PC-3 (cell line): ENCODE data around the gene CLDN16. TPM values are rescaled to one million over a fixed set of nuclear protein-coding genes. Genes with fewer than 3 reads are reported as not detected.
A peak's percentile ranks its signal among the peaks of the same experiment; 100 is the strongest.

ENCODE experiments used
- ATAC-seq: fragments of 200-7000 bp; cut with Tn5 transposase; 2 replicates; pipeline ENCODE4 v1.9.1; 2020; ENCODE audit warnings: mild to moderate bottlenecking, moderate library complexity
- BruUV-seq: library from RNA; stranded (reverse); fragments of 400-500 nt; replicated peaks from 2 replicates; lab custom pipeline; 2021; lab: Mats Ljungman, UMichigan
- CTCF ChIA-PET: fragments of 300-600 bp; sonication (Branson Sonifier 250); formaldehyde crosslinking; loops from one replicate; lab custom pipeline; 2022; ENCODE audit warnings: antibody characterized with exemption; lab: Charles Lee
- POLR2A ChIA-PET: fragments of 300-600 bp; sonication (Branson Sonifier 250); formaldehyde crosslinking; loops from one replicate; lab custom pipeline; 2022; ENCODE audit warnings: antibody characterized with exemption; ENCODE audit not compliant: unreplicated experiment; lab: Charles Lee
- DNase-seq: peaks from one replicate; pipeline ENCODE4 v3.0.0-alpha.2; 2015
- H2AFZ ChIP-seq: fragments of 300-600 bp; sonication (generic); 2 replicates; pipeline ENCODE4 v1.6.0; 2016; ENCODE audit warnings: antibody characterized with exemption, low read length
- H3F3A ChIP-seq: fragments of 300-600 bp; sonication (generic); one replicate; pipeline ENCODE4 v1.6.0; 2017; ENCODE audit warnings: antibody characterized with exemption, low read length, control low read depth, mild to moderate bottlenecking; ENCODE audit not compliant: unreplicated experiment
- H3K27ac ChIP-seq: fragments of 300-600 bp; sonication (generic); 2 replicates; pipeline ENCODE4 v1.5.1; 2016; ENCODE audit warnings: mild to moderate bottlenecking, low read length
- H3K27me3 ChIP-seq: fragments of 300-600 bp; sonication (generic); 2 replicates; pipeline ENCODE4 v1.6.1; 2016; ENCODE audit warnings: low read length, mixed read lengths
- H3K36me3 ChIP-seq: fragments of 300-600 bp; sonication (generic); 2 replicates; pipeline ENCODE4 v1.6.1; 2016; ENCODE audit warnings: low read depth, mixed run types, low read length, mixed read lengths
- H3K4me1 ChIP-seq: fragments of 300-600 bp; sonication (generic); 2 replicates; pipeline ENCODE4 v1.5.1; 2016; ENCODE audit warnings: low read length; ENCODE audit not compliant: insufficient read depth
- H3K4me2 ChIP-seq: fragments of 300-600 bp; sonication (generic); 2 replicates; pipeline ENCODE4 v1.6.0; 2016; ENCODE audit warnings: low read length
- H3K4me3 ChIP-seq: fragments of 300-600 bp; sonication (generic); 2 replicates; pipeline ENCODE4 v1.5.1; 2016; ENCODE audit warnings: mild to moderate bottlenecking, low read length, mixed read lengths
- H3K79me2 ChIP-seq: fragments of 300-600 bp; sonication (generic); 2 replicates; pipeline ENCODE4 v1.6.1; 2017; ENCODE audit warnings: low read length, mixed read lengths
- H3K9ac ChIP-seq: fragments of 300-600 bp; sonication (generic); 2 replicates; pipeline ENCODE4 v1.6.0; 2016; ENCODE audit warnings: mild to moderate bottlenecking, low read length
- H3K9me2 ChIP-seq: fragments of 300-600 bp; sonication (generic); replicated peaks from 2 replicates; pipeline ENCODE4 v1.6.1; 2016; ENCODE audit warnings: mixed run types, low read length, mixed read lengths
- H3K9me3 ChIP-seq: fragments of 300-600 bp; sonication (generic); 2 replicates; pipeline ENCODE4 v1.6.1; 2016; ENCODE audit warnings: low read length, mixed read lengths
- H4K20me1 ChIP-seq: fragments of 300-600 bp; sonication (generic); 2 replicates; pipeline ENCODE4 v1.6.1; 2016; ENCODE audit warnings: low read length, mixed read lengths
- EZH2 ChIP-seq: fragments of 300-600 bp; sonication (generic); IDR thresholded peaks from one replicate; pipeline ENCODE4 v1.6.1; 2017; ENCODE audit warnings: antibody characterized with exemption, mild to moderate bottlenecking, low read length; ENCODE audit not compliant: unreplicated experiment
- EZH2phosphoT487 ChIP-seq: fragments of 300-600 bp; sonication (generic); IDR thresholded peaks from 2 replicates; pipeline ENCODE4 v1.6.1; 2018; ENCODE audit warnings: mild to moderate bottlenecking, antibody characterized with exemption, low read length, borderline replicate concordance
- intact Hi-C: fragments of 100-400 bp; cut with micrococcal nuclease; formaldehyde crosslinking; loops from 2 replicates; pipeline ENCODE4 v1.9.0; 2023
- total RNA-seq: library from RNA; depleted of rRNA; stranded (reverse); fragments of >200 nt; gene quantifications from 2 replicates; pipeline ENCODE4 v1.2.3, GENCODE V29; 2014
- TF ChIP-seq, protein P1 (sequence below): fragments of 300-600 bp; sonication (generic); conservative IDR thresholded peaks from 2 replicates; pipeline ENCODE4 v1.5.1; 2017; ENCODE audit warnings: antibody characterized with exemption, low read depth, mild to moderate bottlenecking, low read length

Gene CLDN16
- total RNA-seq, 1 experiment from 2014 or later: not detected

DNA sequence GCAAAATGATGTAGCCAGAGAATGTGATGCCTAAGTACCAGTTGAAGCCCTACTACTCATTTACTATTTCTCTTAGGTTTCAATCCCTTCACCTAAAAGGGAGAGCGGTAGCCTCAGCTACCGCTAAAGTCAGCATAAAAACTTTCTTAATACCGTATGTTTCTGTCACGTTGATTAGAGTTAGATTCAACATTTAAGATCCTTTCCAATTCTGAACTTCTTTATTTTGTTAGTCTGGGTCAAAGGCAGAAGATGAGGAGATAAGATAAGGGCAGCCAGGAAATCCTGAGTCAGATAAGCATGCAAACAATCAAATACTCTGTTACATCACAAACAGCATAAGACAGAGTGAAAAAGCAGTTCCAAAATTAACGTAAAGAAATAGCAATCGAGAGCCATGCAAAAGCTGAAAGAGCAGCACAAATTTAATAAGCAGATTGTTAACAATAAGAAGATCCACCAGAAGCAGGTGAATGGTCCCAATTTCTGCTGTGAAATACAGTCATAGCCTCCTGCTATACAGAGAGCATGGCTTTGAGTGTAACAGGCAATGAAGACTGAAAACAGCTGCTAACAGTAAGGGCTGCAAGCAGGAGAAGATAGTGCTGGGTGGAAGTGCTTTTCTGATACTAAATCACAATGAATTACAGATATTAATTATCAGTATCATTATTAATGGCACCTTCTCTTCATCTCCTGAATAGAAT, 58.8 kb downstream of the CLDN16 start:
- Histone ChIP-seq H3K79me2 (no peaks in the 10 kb centered on the region), H3K27ac (no peak overlapping the region), H3K4me2 (0 out of 2 replicates have a peak overlapping the region, but pooled peaks have one; percentile 9), H4K20me1 (no peaks in the 10 kb centered on the region), H3K27me3 (no peaks in the 10 kb centered on the region), H3K36me3 (no peaks in the 10 kb centered on the region), H3K9ac (no peak overlapping the region), H2AFZ (no peak overlapping the region), H3K4me1 (peaks cover 14% of the 10 kb centered on the region; the same call in 1 of the 2 replicates), H3K9me2 (no peaks in the 10 kb centered on the region), H3K4me3 (no peak overlapping the region), H3F3A (no peaks in the 10 kb centered on the region), H3K9me3 (no peaks in the 10 kb centered on the region)
- POLR2A ChIA-PET: no interaction called here
- CTCF ChIA-PET: no interaction called here
- intact Hi-C loops: loop anchor here (5.0 kb wide), 1 partner anchor 66 kb away; the partner anchor contains the start of gene IL1RAP
- DNase-seq: no peak
- no peak for TF ChIP-seq EZH2
- TF ChIP-seq, protein P1, sequence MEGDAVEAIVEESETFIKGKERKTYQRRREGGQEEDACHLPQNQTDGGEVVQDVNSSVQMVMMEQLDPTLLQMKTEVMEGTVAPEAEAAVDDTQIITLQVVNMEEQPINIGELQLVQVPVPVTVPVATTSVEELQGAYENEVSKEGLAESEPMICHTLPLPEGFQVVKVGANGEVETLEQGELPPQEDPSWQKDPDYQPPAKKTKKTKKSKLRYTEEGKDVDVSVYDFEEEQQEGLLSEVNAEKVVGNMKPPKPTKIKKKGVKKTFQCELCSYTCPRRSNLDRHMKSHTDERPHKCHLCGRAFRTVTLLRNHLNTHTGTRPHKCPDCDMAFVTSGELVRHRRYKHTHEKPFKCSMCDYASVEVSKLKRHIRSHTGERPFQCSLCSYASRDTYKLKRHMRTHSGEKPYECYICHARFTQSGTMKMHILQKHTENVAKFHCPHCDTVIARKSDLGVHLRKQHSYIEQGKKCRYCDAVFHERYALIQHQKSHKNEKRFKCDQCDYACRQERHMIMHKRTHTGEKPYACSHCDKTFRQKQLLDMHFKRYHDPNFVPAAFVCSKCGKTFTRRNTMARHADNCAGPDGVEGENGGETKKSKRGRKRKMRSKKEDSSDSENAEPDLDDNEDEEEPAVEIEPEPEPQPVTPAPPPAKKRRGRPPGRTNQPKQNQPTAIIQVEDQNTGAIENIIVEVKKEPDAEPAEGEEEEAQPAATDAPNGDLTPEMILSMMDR: no peak
- no peak for TF ChIP-seq EZH2phosphoT487
- BruUV-seq: no TSS peak
- ATAC-seq: no peak

DNA sequence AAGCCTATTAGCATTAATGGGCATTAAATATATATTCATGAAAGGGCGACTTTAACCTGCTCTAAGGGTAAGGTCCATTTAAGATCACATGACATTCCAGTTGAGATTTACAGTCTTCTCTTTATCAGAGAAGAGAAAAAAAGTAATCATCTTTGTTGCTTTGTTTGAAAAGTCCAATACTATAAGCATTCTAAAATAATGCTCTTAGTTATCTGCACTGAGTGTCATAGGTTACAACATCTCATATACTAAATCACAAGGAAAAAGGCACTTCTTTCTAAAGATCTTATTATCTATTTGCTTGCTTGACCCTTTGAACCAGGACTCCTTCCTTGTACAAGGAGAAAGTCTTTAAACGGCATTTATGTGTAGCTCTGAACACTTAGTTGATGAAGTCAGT, 60.3 kb downstream of the CLDN16 start:
- Histone ChIP-seq H3K27ac (no peak overlapping the region), H3K9me2 (no peaks in the 10 kb centered on the region), H3K36me3 (no peaks in the 10 kb centered on the region), H4K20me1 (no peaks in the 10 kb centered on the region), H3K27me3 (no peaks in the 10 kb centered on the region), H3K4me2 (no peak overlapping the region), H3K9me3 (no peaks in the 10 kb centered on the region), H3F3A (no peaks in the 10 kb centered on the region), H2AFZ (no peak overlapping the region), H3K4me3 (no peak overlapping the region), H3K4me1 (peaks cover 14% of the 10 kb centered on the region; the same call in 1 of the 2 replicates), H3K79me2 (no peaks in the 10 kb centered on the region), H3K9ac (no peak overlapping the region)
- ATAC-seq (no peak), DNase-seq (no peak)
- TF ChIP-seq EZH2phosphoT487 (no peak), EZH2 (no peak)
- TF ChIP-seq, protein P1: no peak
- BruUV-seq: no TSS peak
- intact Hi-C loops: loop anchor here (5.0 kb wide), 1 partner anchor 64 kb away; the partner anchor contains the start of gene IL1RAP
- POLR2A ChIA-PET: no interaction called here
- CTCF ChIA-PET: interaction anchor here (0.6 kb wide), 1 partner anchor 1070 kb away, joined by 3 read pairs; no protein-coding TSS in a partner anchor

DNA sequence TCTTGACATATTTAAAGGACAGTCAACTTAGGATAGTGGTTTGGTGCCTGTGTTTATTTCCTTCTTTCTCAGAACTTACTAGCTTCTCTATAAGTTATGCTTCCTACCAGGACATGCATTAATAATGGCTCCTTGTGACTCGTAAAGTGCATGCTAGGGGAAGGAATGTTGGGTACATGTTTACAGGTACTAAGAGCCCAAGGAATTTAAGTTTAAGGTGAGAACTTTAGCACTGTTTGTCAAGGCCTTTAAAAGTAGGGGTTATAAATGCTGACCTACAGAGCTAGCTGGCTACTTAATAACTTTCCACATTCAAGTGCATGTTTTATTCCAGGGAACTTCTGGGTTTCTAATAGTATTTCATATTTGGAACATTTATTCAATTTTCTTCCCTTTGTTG, 61.8 kb downstream of the CLDN16 start, which contains the start of gene TMEM207:
TMEM207 (minus strand) TSS at position 101 of the 400 bp plus-strand sequence; CDS start at position 9, 92 bp downstream.
- H3K36me3 ChIP-seq: no peaks in the 10 kb centered on the region
- no TSS peak for BruUV-seq
- no peaks in the 10 kb centered on the region for H3K9me2 ChIP-seq
- no peak within 1 kb of the TSS for H3K4me2 ChIP-seq
- DNase-seq: no peak
- H3K79me2 ChIP-seq: no peaks in the 10 kb centered on the region
- H3K9me3 ChIP-seq: no peaks in the 10 kb centered on the region
- peaks cover 9% of the 10 kb centered on the region; the same call in 1 of the 2 replicates for H3K4me1 ChIP-seq
- no peak within 1 kb of the TSS for H3K27ac ChIP-seq
- no peak within 1 kb of the TSS for H2AFZ ChIP-seq
- POLR2A ChIA-PET: no interaction called here
- no peaks in the 10 kb centered on the region for H3F3A ChIP-seq
- TF ChIP-seq EZH2 (no peak), EZH2phosphoT487 (no peak)
- TF ChIP-seq, protein P1: no peak
- CTCF ChIA-PET: no interaction called here
- no peak within 1 kb of the TSS for H3K4me3 ChIP-seq
- H4K20me1 ChIP-seq: no peaks in the 10 kb centered on the region
- no peak within 1 kb of the TSS for H3K9ac ChIP-seq
- no peaks in the 10 kb centered on the region for H3K27me3 ChIP-seq
- ATAC-seq: no peak
- intact Hi-C loops: loop anchor here (5.0 kb wide), 1 partner anchor 62 kb away; the partner anchor contains the start of gene IL1RAP
